PC-3 (cell line): Measurements from ENCODE around the gene NRAS.

Source experiments
- CTCF ChIP-seq: fragments of 300-600 bp; sonication (generic); conservative IDR thresholded peaks from 2 replicates; pipeline ENCODE4 v1.5.1; 2017; ENCODE audit warnings: antibody characterized with exemption, low read depth, mild to moderate bottlenecking, low read length
- EZH2phosphoT487 ChIP-seq: fragments of 300-600 bp; sonication (generic); IDR thresholded peaks from 2 replicates; pipeline ENCODE4 v1.6.1; 2018; ENCODE audit warnings: mild to moderate bottlenecking, antibody characterized with exemption, low read length, borderline replicate concordance

DNA sequence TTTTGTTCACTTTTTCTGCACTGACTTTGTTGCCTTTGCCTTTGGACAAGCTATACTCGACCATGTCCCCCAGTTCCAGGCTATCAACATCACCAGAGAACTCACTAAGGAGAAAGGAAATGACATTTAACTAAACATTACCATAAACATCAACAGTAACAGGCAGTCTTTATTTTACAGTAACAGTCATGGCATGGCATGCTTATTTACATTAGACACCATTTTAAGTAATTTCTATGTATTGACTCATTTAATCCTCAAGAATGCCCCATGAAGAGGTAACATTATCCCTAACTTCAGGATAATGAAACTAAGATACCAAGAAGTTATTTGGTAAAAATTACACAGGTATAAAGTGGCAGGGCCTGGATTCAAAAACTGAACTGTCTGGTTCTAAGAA is 8.7 kb upstream of the NRAS start:
- TF ChIP-seq CTCF (no peak), EZH2phosphoT487 (no peak)
